H1 (cell line): ENCODE results near the gene NALF2. TPM values are rescaled to one million over a fixed set of nuclear protein-coding genes. Genes with fewer than 3 reads are reported as not detected.

Experiments used
- HDAC6 ChIP-seq: IDR thresholded peaks from one replicate; pipeline ENCODE4 v1.7.1; 2012; ENCODE audit warnings: low read depth, mild to moderate bottlenecking, inconsistent platforms, low read length, moderate library complexity
- RAD21 ChIP-seq, 2 experiments: IDR thresholded peaks in 1 of 2; conservative IDR thresholded peaks in 1 of 2; 2 replicates each; pipeline ENCODE4 v1.6.1; 2011; ENCODE audit warnings: low read depth in 2 of 2, low read length in 2 of 2, improper control_type of control experiment in 1 of 2, inconsistent platforms in 1 of 2, mild to moderate bottlenecking in 1 of 2, moderate library complexity in 1 of 2
- polyA plus RNA-seq, 7 experiments: library from polyadenylated mRNA; depleted of rRNA in 3 of 7; stranded (reverse) in 5 of 7; unstranded in 2 of 7; fragments of >200 nt in 5 of 7; fragments of 200-250 nt in 2 of 7; gene quantifications; 1 replicate in 5 of 7; 2 replicates in 1 of 7; 4 replicates in 1 of 7; pipeline versions ENCODE4 v1.2.1 to v1.2.3, GENCODE V29; 2011 to 2013; ENCODE audit warnings: missing spikeins in 2 of 7, mixed read lengths in 2 of 7
- total RNA-seq: library from RNA; stranded (reverse); fragmentation: NEBNext Ultra II Directional; extraction: Animal tissue kit (Norgen Biotek cat#: 25700); gene quantifications from 2 replicates; pipeline ENCODE4 v1.2.1, GENCODE V29; 2021
- TF ChIP-seq, protein P1 (sequence below): fragments of 300-600 bp; sonication (generic); IDR thresholded peaks from 2 replicates; pipeline ENCODE4 v1.7.1; 2012; ENCODE audit warnings: low read length, moderate library complexity, mild to moderate bottlenecking, inconsistent platforms; ENCODE audit not compliant: insufficient replicate concordance
- TF ChIP-seq, protein P2 (sequence below): IDR thresholded peaks from 2 replicates; pipeline ENCODE4 v1.6.1; 2012; ENCODE audit warnings: inconsistent platforms
- TF ChIP-seq, protein P3 (sequence below): IDR thresholded peaks from 2 replicates; pipeline ENCODE4 v1.6.1; 2012; ENCODE audit warnings: inconsistent platforms
- TF ChIP-seq, protein P4 (sequence below), 3 experiments: IDR thresholded peaks; 1 replicate in 2 of 3; 2 replicates in 1 of 3; pipeline versions ENCODE4 v1.5.1 to v1.6.1; 2011; ENCODE audit warnings: low read length in 3 of 3, mild to moderate bottlenecking in 3 of 3, inconsistent platforms in 2 of 3, low read depth in 1 of 3, moderate library complexity in 1 of 3; ENCODE audit not compliant: insufficient read depth in 1 of 3; ENCODE audit errors: control extremely low read depth in 1 of 3

NALF2 gene
- total and polyA plus RNA-seq, 2 of the 8 experiments (the other 6 are each of a cell fraction or from before 2014, with no cell fraction given), result 7.5 to 15.6 TPM

DNA sequence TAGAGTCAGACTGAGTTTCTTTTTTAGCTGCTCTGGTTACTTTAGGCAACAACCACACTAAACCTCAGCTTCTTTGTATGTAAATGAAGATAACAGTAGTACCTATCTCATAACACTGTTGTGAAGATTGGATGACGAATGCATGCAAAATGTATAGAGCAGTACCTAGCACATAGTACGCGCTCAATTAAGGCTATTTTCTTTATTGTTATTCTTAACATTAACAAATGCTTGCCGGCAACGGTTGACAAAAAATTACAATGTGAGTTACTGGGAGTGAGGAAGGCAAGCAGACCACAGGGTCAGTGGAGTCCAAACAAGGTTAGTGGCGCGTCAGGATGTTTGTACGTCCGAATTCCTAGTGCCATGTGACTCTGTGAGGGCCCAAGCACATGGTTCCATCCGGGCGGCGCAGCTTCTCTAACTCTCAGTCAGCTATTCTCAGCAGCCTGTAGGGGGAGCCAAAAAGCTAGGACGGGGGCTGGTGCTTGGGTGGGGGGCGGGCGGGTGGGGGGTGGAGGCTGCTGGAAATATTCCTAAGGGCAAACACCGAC, 821 bp upstream of the NALF2 start (continued):
- TF ChIP-seq, protein P1, sequence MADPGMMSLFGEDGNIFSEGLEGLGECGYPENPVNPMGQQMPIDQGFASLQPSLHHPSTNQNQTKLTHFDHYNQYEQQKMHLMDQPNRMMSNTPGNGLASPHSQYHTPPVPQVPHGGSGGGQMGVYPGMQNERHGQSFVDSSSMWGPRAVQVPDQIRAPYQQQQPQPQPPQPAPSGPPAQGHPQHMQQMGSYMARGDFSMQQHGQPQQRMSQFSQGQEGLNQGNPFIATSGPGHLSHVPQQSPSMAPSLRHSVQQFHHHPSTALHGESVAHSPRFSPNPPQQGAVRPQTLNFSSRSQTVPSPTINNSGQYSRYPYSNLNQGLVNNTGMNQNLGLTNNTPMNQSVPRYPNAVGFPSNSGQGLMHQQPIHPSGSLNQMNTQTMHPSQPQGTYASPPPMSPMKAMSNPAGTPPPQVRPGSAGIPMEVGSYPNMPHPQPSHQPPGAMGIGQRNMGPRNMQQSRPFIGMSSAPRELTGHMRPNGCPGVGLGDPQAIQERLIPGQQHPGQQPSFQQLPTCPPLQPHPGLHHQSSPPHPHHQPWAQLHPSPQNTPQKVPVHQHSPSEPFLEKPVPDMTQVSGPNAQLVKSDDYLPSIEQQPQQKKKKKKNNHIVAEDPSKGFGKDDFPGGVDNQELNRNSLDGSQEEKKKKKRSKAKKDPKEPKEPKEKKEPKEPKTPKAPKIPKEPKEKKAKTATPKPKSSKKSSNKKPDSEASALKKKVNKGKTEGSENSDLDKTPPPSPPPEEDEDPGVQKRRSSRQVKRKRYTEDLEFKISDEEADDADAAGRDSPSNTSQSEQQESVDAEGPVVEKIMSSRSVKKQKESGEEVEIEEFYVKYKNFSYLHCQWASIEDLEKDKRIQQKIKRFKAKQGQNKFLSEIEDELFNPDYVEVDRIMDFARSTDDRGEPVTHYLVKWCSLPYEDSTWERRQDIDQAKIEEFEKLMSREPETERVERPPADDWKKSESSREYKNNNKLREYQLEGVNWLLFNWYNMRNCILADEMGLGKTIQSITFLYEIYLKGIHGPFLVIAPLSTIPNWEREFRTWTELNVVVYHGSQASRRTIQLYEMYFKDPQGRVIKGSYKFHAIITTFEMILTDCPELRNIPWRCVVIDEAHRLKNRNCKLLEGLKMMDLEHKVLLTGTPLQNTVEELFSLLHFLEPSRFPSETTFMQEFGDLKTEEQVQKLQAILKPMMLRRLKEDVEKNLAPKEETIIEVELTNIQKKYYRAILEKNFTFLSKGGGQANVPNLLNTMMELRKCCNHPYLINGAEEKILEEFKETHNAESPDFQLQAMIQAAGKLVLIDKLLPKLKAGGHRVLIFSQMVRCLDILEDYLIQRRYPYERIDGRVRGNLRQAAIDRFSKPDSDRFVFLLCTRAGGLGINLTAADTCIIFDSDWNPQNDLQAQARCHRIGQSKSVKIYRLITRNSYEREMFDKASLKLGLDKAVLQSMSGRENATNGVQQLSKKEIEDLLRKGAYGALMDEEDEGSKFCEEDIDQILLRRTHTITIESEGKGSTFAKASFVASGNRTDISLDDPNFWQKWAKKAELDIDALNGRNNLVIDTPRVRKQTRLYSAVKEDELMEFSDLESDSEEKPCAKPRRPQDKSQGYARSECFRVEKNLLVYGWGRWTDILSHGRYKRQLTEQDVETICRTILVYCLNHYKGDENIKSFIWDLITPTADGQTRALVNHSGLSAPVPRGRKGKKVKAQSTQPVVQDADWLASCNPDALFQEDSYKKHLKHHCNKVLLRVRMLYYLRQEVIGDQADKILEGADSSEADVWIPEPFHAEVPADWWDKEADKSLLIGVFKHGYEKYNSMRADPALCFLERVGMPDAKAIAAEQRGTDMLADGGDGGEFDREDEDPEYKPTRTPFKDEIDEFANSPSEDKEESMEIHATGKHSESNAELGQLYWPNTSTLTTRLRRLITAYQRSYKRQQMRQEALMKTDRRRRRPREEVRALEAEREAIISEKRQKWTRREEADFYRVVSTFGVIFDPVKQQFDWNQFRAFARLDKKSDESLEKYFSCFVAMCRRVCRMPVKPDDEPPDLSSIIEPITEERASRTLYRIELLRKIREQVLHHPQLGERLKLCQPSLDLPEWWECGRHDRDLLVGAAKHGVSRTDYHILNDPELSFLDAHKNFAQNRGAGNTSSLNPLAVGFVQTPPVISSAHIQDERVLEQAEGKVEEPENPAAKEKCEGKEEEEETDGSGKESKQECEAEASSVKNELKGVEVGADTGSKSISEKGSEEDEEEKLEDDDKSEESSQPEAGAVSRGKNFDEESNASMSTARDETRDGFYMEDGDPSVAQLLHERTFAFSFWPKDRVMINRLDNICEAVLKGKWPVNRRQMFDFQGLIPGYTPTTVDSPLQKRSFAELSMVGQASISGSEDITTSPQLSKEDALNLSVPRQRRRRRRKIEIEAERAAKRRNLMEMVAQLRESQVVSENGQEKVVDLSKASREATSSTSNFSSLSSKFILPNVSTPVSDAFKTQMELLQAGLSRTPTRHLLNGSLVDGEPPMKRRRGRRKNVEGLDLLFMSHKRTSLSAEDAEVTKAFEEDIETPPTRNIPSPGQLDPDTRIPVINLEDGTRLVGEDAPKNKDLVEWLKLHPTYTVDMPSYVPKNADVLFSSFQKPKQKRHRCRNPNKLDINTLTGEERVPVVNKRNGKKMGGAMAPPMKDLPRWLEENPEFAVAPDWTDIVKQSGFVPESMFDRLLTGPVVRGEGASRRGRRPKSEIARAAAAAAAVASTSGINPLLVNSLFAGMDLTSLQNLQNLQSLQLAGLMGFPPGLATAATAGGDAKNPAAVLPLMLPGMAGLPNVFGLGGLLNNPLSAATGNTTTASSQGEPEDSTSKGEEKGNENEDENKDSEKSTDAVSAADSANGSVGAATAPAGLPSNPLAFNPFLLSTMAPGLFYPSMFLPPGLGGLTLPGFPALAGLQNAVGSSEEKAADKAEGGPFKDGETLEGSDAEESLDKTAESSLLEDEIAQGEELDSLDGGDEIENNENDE, result no peak
- TF ChIP-seq, protein P2, sequence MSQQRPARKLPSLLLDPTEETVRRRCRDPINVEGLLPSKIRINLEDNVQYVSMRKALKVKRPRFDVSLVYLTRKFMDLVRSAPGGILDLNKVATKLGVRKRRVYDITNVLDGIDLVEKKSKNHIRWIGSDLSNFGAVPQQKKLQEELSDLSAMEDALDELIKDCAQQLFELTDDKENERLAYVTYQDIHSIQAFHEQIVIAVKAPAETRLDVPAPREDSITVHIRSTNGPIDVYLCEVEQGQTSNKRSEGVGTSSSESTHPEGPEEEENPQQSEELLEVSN, result peak; percentile 64; the same call in 1 of the 2 replicates
- TF ChIP-seq, protein P3, sequence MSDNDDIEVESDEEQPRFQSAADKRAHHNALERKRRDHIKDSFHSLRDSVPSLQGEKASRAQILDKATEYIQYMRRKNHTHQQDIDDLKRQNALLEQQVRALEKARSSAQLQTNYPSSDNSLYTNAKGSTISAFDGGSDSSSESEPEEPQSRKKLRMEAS, result peak; percentile 92
- TF ChIP-seq, protein P4, sequence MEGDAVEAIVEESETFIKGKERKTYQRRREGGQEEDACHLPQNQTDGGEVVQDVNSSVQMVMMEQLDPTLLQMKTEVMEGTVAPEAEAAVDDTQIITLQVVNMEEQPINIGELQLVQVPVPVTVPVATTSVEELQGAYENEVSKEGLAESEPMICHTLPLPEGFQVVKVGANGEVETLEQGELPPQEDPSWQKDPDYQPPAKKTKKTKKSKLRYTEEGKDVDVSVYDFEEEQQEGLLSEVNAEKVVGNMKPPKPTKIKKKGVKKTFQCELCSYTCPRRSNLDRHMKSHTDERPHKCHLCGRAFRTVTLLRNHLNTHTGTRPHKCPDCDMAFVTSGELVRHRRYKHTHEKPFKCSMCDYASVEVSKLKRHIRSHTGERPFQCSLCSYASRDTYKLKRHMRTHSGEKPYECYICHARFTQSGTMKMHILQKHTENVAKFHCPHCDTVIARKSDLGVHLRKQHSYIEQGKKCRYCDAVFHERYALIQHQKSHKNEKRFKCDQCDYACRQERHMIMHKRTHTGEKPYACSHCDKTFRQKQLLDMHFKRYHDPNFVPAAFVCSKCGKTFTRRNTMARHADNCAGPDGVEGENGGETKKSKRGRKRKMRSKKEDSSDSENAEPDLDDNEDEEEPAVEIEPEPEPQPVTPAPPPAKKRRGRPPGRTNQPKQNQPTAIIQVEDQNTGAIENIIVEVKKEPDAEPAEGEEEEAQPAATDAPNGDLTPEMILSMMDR (IDR thresholded peaks at IDR 0.05; ENCODE audit: control extremely low read depth in 1 of 3, insufficient read depth in 1 of 3, low read depth in 1 of 3, low read length in 3 of 3), result peak in 1 of 3 experiments; percentile 29; a peak in 1 of 4 replicates
- TF ChIP-seq HDAC6, result no peak
- peak in 1 of 2 experiments; percentile 11; a peak in 1 of 4 replicates for TF ChIP-seq RAD21 (IDR thresholded peaks at IDR 0.05 in 1 of 2, conservative IDR thresholded peaks at IDR 0.05 in 1 of 2; ENCODE audit: low read depth in 2 of 2, low read length in 2 of 2)
